ENCODE data around the gene VPS9D1.

VPS9D1 gene

GRCh38 chr16:89709716-89710432 is 10.8 kb downstream of the VPS9D1 start:
- Mint-ChIP-seq H3K27me3 (ENCODE audit: low read depth, poor library complexity) (peaks cover 5% of the 10 kb centered on the region), H3K4me3 (peak overlapping the region; percentile 40), H3K36me3 (ENCODE audit: low read depth) (peaks cover 10% of the 10 kb centered on the region), H3K4me1 (peaks cover 20% of the 10 kb centered on the region), H3K27ac (peak overlapping the region; percentile 93), H3K9me3 (peaks cover 4% of the 10 kb centered on the region)
- TF ChIP-seq CTCF (IDR thresholded peaks at IDR 0.05): no peak
- DNase-seq: no peak

GRCh38 chr16:89709166-89709565 is 11.5 kb downstream of the VPS9D1 start:
- Mint-ChIP-seq H3K27ac (no peak overlapping the region), H3K9me3 (no peaks in the 10 kb centered on the region), H3K4me3 (no peak overlapping the region), H3K4me1 (peaks cover 20% of the 10 kb centered on the region), H3K36me3 (ENCODE audit: low read depth) (peaks cover 3% of the 10 kb centered on the region), H3K27me3 (ENCODE audit: low read depth, poor library complexity) (peaks cover 8% of the 10 kb centered on the region)
- no peak for DNase-seq
- no peak for TF ChIP-seq CTCF (IDR thresholded peaks at IDR 0.05)

GRCh38 chr16:89708481-89708931 is 12.2 kb downstream of the VPS9D1 start:
- no peaks in the 10 kb centered on the region for H3K36me3 Mint-ChIP-seq (ENCODE audit: low read depth)
- no peak for DNase-seq
- H3K4me1 Mint-ChIP-seq: peaks cover 22% of the 10 kb centered on the region
- H3K27ac Mint-ChIP-seq: no peak overlapping the region
- H3K4me3 Mint-ChIP-seq: no peak overlapping the region
- TF ChIP-seq CTCF (IDR thresholded peaks at IDR 0.05): no peak
- peaks cover 14% of the 10 kb centered on the region for H3K27me3 Mint-ChIP-seq (ENCODE audit: low read depth, poor library complexity)
- no peaks in the 10 kb centered on the region for H3K9me3 Mint-ChIP-seq

- TF ChIP-seq CTCF (IDR thresholded peaks at IDR 0.05): no peak
- peaks cover 19% of the 10 kb centered on the region for H3K27me3 Mint-ChIP-seq (ENCODE audit: low read depth, poor library complexity)
- DNase-seq: no peak
- H3K9me3 Mint-ChIP-seq: no peaks in the 10 kb centered on the region
- H3K4me1 Mint-ChIP-seq: peaks cover 24% of the 10 kb centered on the region
- H3K4me3 Mint-ChIP-seq: no peak overlapping the region
- H3K36me3 Mint-ChIP-seq (ENCODE audit: low read depth): no peaks in the 10 kb centered on the region
- no peak overlapping the region for H3K27ac Mint-ChIP-seq
Observed at GRCh38 chr16:89707695-89708094, 13.0 kb downstream of the VPS9D1 start.

- H3K9me3 Mint-ChIP-seq: no peaks in the 10 kb centered on the region
- H3K36me3 Mint-ChIP-seq (ENCODE audit: low read depth): no peaks in the 10 kb centered on the region
- TF ChIP-seq CTCF (IDR thresholded peaks at IDR 0.05): no peak
- H3K4me3 Mint-ChIP-seq: no peak overlapping the region
- H3K4me1 Mint-ChIP-seq: peaks cover 24% of the 10 kb centered on the region
- no peak for DNase-seq
- no peak overlapping the region for H3K27ac Mint-ChIP-seq
- H3K27me3 Mint-ChIP-seq (ENCODE audit: low read depth, poor library complexity): peaks cover 23% of the 10 kb centered on the region
Observed at GRCh38 chr16:89706518-89707260, 14.0 kb downstream of the VPS9D1 start.
